GM12891 (cell line): Measurements from ENCODE around the gene PTGS1. TPM values are rescaled to one million over a fixed set of nuclear protein-coding genes. Genes with fewer than 3 reads are reported as not detected.
"Not testable (repeated sequence)": the region's sequence is repeated elsewhere in the genome, so short reads cannot be mapped to it uniquely, and the experiment has no call there.

ENCODE experiments used
- DNase-seq: peaks from one replicate; pipeline ENCODE4 v3.0.0; 2011; ENCODE audit warnings: low spot score; ENCODE audit not compliant: insufficient read length
- FAIRE-seq: peaks from 2 replicates; lab custom pipeline; 2011; peaks lifted over from hg19 to GRCh38; lab: Jason Lieb, UNC
- PAX5 ChIP-seq: IDR thresholded peaks from 2 replicates; pipeline ENCODE4 v1.6.1; 2011; ENCODE audit warnings: low read length, moderate library complexity, mild to moderate bottlenecking; ENCODE audit not compliant: insufficient read depth, severe bottlenecking
- POLR2A ChIP-seq: IDR thresholded peaks from 2 replicates; pipeline ENCODE4 v1.6.1; 2011; ENCODE audit warnings: low read depth, low read length, control low read depth
- POLR2AphosphoS5 ChIP-seq: IDR thresholded peaks from 2 replicates; pipeline ENCODE4 v1.6.1; 2011; ENCODE audit warnings: low read depth, low read length, control low read depth
- POU2F2 ChIP-seq: IDR thresholded peaks from 2 replicates; pipeline ENCODE4 v1.6.1; 2011; ENCODE audit warnings: low read depth, mild to moderate bottlenecking, control low read depth, low read length, moderate library complexity
- SPI1 ChIP-seq: IDR thresholded peaks from 2 replicates; pipeline ENCODE4 v1.6.1; 2011; ENCODE audit warnings: low read depth, low read length, control low read depth
- TAF1 ChIP-seq: IDR thresholded peaks from 2 replicates; pipeline ENCODE4 v1.6.1; 2011; ENCODE audit warnings: low read depth, low read length, control low read depth
- polyA plus RNA-seq: library from polyadenylated mRNA; unstranded; fragments of >200 nt; gene quantifications from one replicate; pipeline ENCODE4 v1.2.1, GENCODE V29; 2012; ENCODE audit warnings: low read depth, missing spikeins, inconsistent platforms; ENCODE audit not compliant: missing spikeins

The PTGS1 gene
- polyA plus RNA-seq = 1.6 TPM

- TF ChIP-seq POU2F2 (no peak), PAX5 (no peak), POLR2AphosphoS5 (no peak), TAF1 (no peak), SPI1 (peak; percentile 31; the same call in 1 of the 2 replicates)
- FAIRE-seq = no peak
- peak; percentile 60 for DNase-seq
Observed at GRCh38 chr9:122370869-122371755, at the start of gene PTGS1. PTGS1 (plus strand) TSS chr9:122371024; CDS start chr9:122371085, 61 bp downstream.

- TF ChIP-seq SPI1 = no peak
- no peak for TF ChIP-seq TAF1
- no peak for TF ChIP-seq POU2F2
- no peak for TF ChIP-seq PAX5
- TF ChIP-seq POLR2A = no peak
- DNase-seq = no peak
- no peak for FAIRE-seq
Observed at GRCh38 chr9:122322553-122322952, 48.3 kb upstream of the PTGS1 start.

- FAIRE-seq, DNase-seq: not testable (repeated sequence)
Observed at GRCh38 chr9:122324665-122325064, 46.2 kb upstream of the PTGS1 start.

GRCh38 chr9:122325124-122325523 is 45.7 kb upstream of the PTGS1 start:
- no peak for DNase-seq
- FAIRE-seq = no peak

GRCh38 chr9:122327175-122327574 is 43.6 kb upstream of the PTGS1 start:
- FAIRE-seq (no peak), DNase-seq (no peak)
- TF ChIP-seq POLR2A (no peak), POLR2AphosphoS5 (no peak), TAF1 (no peak), SPI1 (no peak), POU2F2 (no peak), PAX5 (no peak)

More at GRCh38 chr9:122325124-122325523, 45.7 kb upstream of the PTGS1 start:
- TF ChIP-seq PAX5 (no peak), POLR2A (no peak), POU2F2 (no peak)

GRCh38 chr9:122329597-122329996 is 41.2 kb upstream of the PTGS1 start:
- no peak for DNase-seq
- TF ChIP-seq SPI1 = no peak
- TF ChIP-seq POU2F2 = no peak
- TF ChIP-seq POLR2AphosphoS5 = no peak
- no peak for TF ChIP-seq POLR2A
- no peak for TF ChIP-seq PAX5
- no peak for TF ChIP-seq TAF1
- FAIRE-seq = no peak

- not testable (repeated sequence) for FAIRE-seq, DNase-seq
Observed at GRCh38 chr9:122330466-122330865, 40.4 kb upstream of the PTGS1 start.

GRCh38 chr9:122331523-122331927 is 39.3 kb upstream of the PTGS1 start:
- no peak for FAIRE-seq
- DNase-seq = no peak
- TF ChIP-seq POLR2A (no peak), POU2F2 (no peak), SPI1 (no peak), PAX5 (no peak), TAF1 (no peak), POLR2AphosphoS5 (no peak)

GRCh38 chr9:122332083-122332482 is 38.7 kb upstream of the PTGS1 start:
- no peak for TF ChIP-seq SPI1
- no peak for TF ChIP-seq TAF1
- no peak for TF ChIP-seq POLR2A
- TF ChIP-seq PAX5 = no peak
- TF ChIP-seq POU2F2 = no peak
- no peak for TF ChIP-seq POLR2AphosphoS5
- FAIRE-seq = no peak
- DNase-seq = no peak

GRCh38 chr9:122332644-122333043 is 38.2 kb upstream of the PTGS1 start:
- DNase-seq = no peak
- FAIRE-seq = no peak
- TF ChIP-seq POU2F2 (no peak), TAF1 (no peak), PAX5 (no peak), POLR2AphosphoS5 (no peak), SPI1 (no peak), POLR2A (no peak)
